Upper lobe of right lung (tissue), 1 donor: ENCODE measurements around the gene CCDC66. TPM values are rescaled to one million over a fixed set of nuclear protein-coding genes. Genes with fewer than 3 reads are reported as not detected.

Source experiments
- ATAC-seq: fragments of 200-7000 bp; cut with Tn5 transposase; one replicate; pipeline ENCODE4 v1.9.1; 2020; ENCODE audit warnings: mild to moderate bottlenecking, moderate library complexity
- DNase-seq: peaks from one replicate; pipeline ENCODE4 v3.0.0-alpha.2; 2020
- H3K27ac ChIP-seq: fragments of 200-600 bp; one replicate; pipeline ENCODE4 v1.8.0; 2022
- H3K27me3 ChIP-seq: fragments of 200-600 bp; one replicate; pipeline ENCODE4 v1.8.0; 2022; ENCODE audit warnings: mild to moderate bottlenecking
- H3K36me3 ChIP-seq: fragments of 200-600 bp; one replicate; pipeline ENCODE4 v1.8.0; 2022
- H3K4me1 ChIP-seq: fragments of 200-600 bp; one replicate; pipeline ENCODE4 v1.8.0; 2022
- H3K4me3 ChIP-seq: fragments of 200-600 bp; one replicate; pipeline ENCODE4 v1.8.0; 2022; ENCODE audit warnings: mild to moderate bottlenecking
- H3K9me3 ChIP-seq: fragments of 200-600 bp; one replicate; pipeline ENCODE4 v1.8.0; 2022
- intact Hi-C: fragments of 100-400 bp; cut with DNase I; formaldehyde crosslinking; loops from one replicate; pipeline ENCODE4 v1.11.0; 2022
- total RNA-seq: library from RNA; stranded (reverse); fragmentation: NEBNext Ultra II Directional; extraction: Animal tissue kit (Norgen Biotek cat#: 25700); gene quantifications from one replicate; pipeline ENCODE4 v1.2.1, GENCODE V29; 2021
- TF ChIP-seq, protein P1 (sequence below): fragments of 200-600 bp; IDR thresholded peaks from one replicate; pipeline ENCODE4 v1.8.0; 2022; ENCODE audit warnings: antibody characterized with exemption
- donor health status: DM: no; HTN: yes; CAD: no; lungs with severe emphysema.

The CCDC66 gene
- total RNA-seq, 1 donor from 2014 or later: 25.0 TPM

GRCh38 chr3:56612146-56612545 is 55.2 kb downstream of the CCDC66 start:
- no peak for DNase-seq
- Histone ChIP-seq H3K4me3 (no peak overlapping the region), H3K27ac (no peak overlapping the region), H3K4me1 (no peaks in the 10 kb centered on the region), H3K9me3 (no peaks in the 10 kb centered on the region), H3K36me3 (peaks cover 29% of the 10 kb centered on the region), H3K27me3 (no peaks in the 10 kb centered on the region)
- ATAC-seq: no peak
- TF ChIP-seq, protein P1, sequence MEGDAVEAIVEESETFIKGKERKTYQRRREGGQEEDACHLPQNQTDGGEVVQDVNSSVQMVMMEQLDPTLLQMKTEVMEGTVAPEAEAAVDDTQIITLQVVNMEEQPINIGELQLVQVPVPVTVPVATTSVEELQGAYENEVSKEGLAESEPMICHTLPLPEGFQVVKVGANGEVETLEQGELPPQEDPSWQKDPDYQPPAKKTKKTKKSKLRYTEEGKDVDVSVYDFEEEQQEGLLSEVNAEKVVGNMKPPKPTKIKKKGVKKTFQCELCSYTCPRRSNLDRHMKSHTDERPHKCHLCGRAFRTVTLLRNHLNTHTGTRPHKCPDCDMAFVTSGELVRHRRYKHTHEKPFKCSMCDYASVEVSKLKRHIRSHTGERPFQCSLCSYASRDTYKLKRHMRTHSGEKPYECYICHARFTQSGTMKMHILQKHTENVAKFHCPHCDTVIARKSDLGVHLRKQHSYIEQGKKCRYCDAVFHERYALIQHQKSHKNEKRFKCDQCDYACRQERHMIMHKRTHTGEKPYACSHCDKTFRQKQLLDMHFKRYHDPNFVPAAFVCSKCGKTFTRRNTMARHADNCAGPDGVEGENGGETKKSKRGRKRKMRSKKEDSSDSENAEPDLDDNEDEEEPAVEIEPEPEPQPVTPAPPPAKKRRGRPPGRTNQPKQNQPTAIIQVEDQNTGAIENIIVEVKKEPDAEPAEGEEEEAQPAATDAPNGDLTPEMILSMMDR: no peak
- intact Hi-C loops: no loop called here

- H3K4me3 ChIP-seq: no peak overlapping the region
- no peak for DNase-seq
- TF ChIP-seq, protein P1: no peak
- no peaks in the 10 kb centered on the region for H3K27me3 ChIP-seq
- H3K4me1 ChIP-seq: no peaks in the 10 kb centered on the region
- intact Hi-C loops: no loop called here
- H3K36me3 ChIP-seq: peaks cover 37% of the 10 kb centered on the region
- no peaks in the 10 kb centered on the region for H3K9me3 ChIP-seq
- H3K27ac ChIP-seq: no peak overlapping the region
- ATAC-seq: no peak
These were observed 56.0 kb downstream of the CCDC66 start for GRCh38 chr3:56613016-56613415.

DNA sequence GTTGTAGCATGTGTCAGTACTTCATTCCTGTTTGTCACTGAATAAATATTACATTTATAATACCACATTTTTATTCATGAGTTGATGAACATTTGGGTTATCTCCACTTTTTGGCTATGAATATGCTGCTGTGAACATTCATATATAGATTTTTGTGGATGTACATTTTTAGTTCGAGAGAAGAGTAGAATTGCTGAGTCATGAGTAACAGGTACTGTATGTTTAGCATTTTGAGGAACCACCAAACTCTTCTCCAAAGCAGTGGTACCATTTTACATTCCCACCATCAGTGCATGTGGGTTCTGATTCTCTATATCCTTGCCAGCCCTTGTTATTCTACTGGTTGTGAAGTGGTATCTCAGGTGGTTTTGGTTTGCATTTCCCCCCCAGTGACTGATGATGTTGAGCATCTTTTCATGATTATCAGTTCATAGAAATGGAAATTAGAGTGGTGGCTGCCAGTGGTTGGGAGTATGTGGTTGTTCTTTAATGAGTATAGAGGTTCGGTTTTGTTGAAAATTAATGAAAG is 59.6 kb downstream of the CCDC66 start:
- ATAC-seq: no peak
- intact Hi-C loops: no loop called here

GRCh38 chr3:56620371-56620770 is 63.4 kb downstream of the CCDC66 start:
- ATAC-seq (no peak), DNase-seq (no peak)
- peaks cover 90% of the 10 kb centered on the region for H3K36me3 ChIP-seq
- H3K27ac ChIP-seq: no peak overlapping the region
- H3K4me1 ChIP-seq: no peaks in the 10 kb centered on the region
- intact Hi-C loops: no loop called here
- H3K27me3 ChIP-seq: no peaks in the 10 kb centered on the region
- TF ChIP-seq, protein P1: no peak
- H3K4me3 ChIP-seq: no peak overlapping the region
- H3K9me3 ChIP-seq: no peaks in the 10 kb centered on the region

More for the DNA sequence above, 59.6 kb downstream of the CCDC66 start:
- H3K36me3 ChIP-seq: peaks cover 68% of the 10 kb centered on the region
- no peak for DNase-seq
- no peaks in the 10 kb centered on the region for H3K9me3 ChIP-seq
- TF ChIP-seq, protein P1: no peak
- no peaks in the 10 kb centered on the region for H3K4me1 ChIP-seq
- no peak overlapping the region for H3K4me3 ChIP-seq
- H3K27ac ChIP-seq: no peak overlapping the region
- no peaks in the 10 kb centered on the region for H3K27me3 ChIP-seq

DNA sequence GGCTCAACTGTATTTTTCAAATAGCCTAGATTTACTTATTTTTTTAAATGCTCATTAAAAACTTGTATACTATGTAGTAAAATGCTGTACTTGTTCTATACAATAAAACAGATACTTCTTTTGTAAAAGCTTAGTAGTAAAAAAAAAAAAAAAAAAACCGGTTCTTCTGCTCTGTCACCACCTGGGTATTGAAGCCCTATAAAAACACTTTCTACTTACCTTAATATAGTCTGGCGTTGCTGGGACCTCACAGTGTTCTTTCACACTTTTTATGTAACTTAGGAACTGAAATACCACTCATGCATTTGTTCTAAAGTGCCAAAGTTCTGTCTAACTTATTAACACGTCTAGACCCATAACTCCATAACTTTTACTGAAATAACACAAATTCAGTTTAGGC is 64.7 kb downstream of the CCDC66 start:
- Histone ChIP-seq H3K9me3 (no peaks in the 10 kb centered on the region), H3K4me1 (no peaks in the 10 kb centered on the region), H3K27ac (no peak overlapping the region), H3K27me3 (no peaks in the 10 kb centered on the region), H3K36me3 (peaks cover 97% of the 10 kb centered on the region), H3K4me3 (no peak overlapping the region)
- TF ChIP-seq, protein P1: no peak
- intact Hi-C loops: no loop called here
- ATAC-seq: peak; percentile 66
- DNase-seq: no peak

GRCh38 chr3:56622381-56622780 is 65.4 kb downstream of the CCDC66 start:
- intact Hi-C loops: no loop called here
- no peak for DNase-seq
- ATAC-seq: no peak
- no peaks in the 10 kb centered on the region for H3K27me3 ChIP-seq
- H3K4me1 ChIP-seq: no peaks in the 10 kb centered on the region
- peak overlapping the region; percentile 4 for H3K27ac ChIP-seq
- no peaks in the 10 kb centered on the region for H3K9me3 ChIP-seq
- H3K36me3 ChIP-seq: peaks cover 97% of the 10 kb centered on the region
- no peak overlapping the region for H3K4me3 ChIP-seq
- TF ChIP-seq, protein P1: no peak
